Frontal cortex (tissue), 4 donors: ENCODE results near the gene MRPL36. TPM values are rescaled to one million over a fixed set of nuclear protein-coding genes. Genes with fewer than 3 reads are reported as not detected.
"Not testable (repeated sequence)": the region's sequence is repeated elsewhere in the genome, so short reads cannot be mapped to it uniquely, and the experiment has no call there.

ENCODE experiments used
- DNase-seq, 2 donors: peaks; one replicate each; pipeline ENCODE4 v3.0.0; 2012; ENCODE audit warnings: low spot score in 2 of 2
- FAIRE-seq: peaks from 2 replicates; lab custom pipeline; 2012; peaks lifted over from hg19 to GRCh38; lab: Jason Lieb, UNC
- total RNA-seq: library from RNA; depleted of rRNA; stranded (reverse); fragments of >200 nt; gene quantifications from one replicate; pipeline ENCODE4 v1.2.3, GENCODE V29; 2014
- donor health status: control.
- donor health status: control.
- donor health status: control.

MRPL36 gene
- total RNA-seq = 20.0 TPM

GRCh38 chr5:1799602-1800471, at the start of gene MRPL36:
TSS of gene MRPL36 (minus strand) at chr5:1799837. CDS start at chr5:1798935, 902 bp downstream.
- DNase-seq (peak; percentile 96 to 97), FAIRE-seq (no peak)

- FAIRE-seq = no peak
- DNase-seq = no peak
Observed at GRCh38 chr5:1847611-1848010, 48.0 kb upstream of the MRPL36 start.

- DNase-seq (no peak), FAIRE-seq (no peak)
Observed at GRCh38 chr5:1847056-1847455, 47.4 kb upstream of the MRPL36 start.

GRCh38 chr5:1846583-1846982, 46.9 kb upstream of the MRPL36 start:
- FAIRE-seq = no peak
- DNase-seq = no peak

- FAIRE-seq (no peak), DNase-seq (no peak)
Observed at GRCh38 chr5:1845696-1846095, 46.1 kb upstream of the MRPL36 start.

GRCh38 chr5:1844708-1845436, 45.2 kb upstream of the MRPL36 start:
- FAIRE-seq (no peak), DNase-seq (no peak)

- FAIRE-seq, DNase-seq: not testable (repeated sequence)
Observed at GRCh38 chr5:1843761-1844160, 44.1 kb upstream of the MRPL36 start.

GRCh38 chr5:1842004-1842819, 42.6 kb upstream of the MRPL36 start:
- no peak for DNase-seq
- no peak for FAIRE-seq

- DNase-seq = no peak
- no peak for FAIRE-seq
Observed at GRCh38 chr5:1840741-1841521, 41.3 kb upstream of the MRPL36 start.

- FAIRE-seq (no peak), DNase-seq (no peak)
Observed at GRCh38 chr5:1840071-1840547, 40.5 kb upstream of the MRPL36 start.

- DNase-seq (no peak), FAIRE-seq (no peak)
Observed at GRCh38 chr5:1838013-1838412, 38.4 kb upstream of the MRPL36 start.

GRCh38 chr5:1836891-1837880, 37.5 kb upstream of the MRPL36 start:
- DNase-seq (no peak), FAIRE-seq (no peak)

- DNase-seq = no peak
- no peak for FAIRE-seq
Observed at GRCh38 chr5:1836176-1836890, 36.7 kb upstream of the MRPL36 start.

- no peak for DNase-seq
- no peak for FAIRE-seq
Observed at GRCh38 chr5:1835431-1835830, 35.8 kb upstream of the MRPL36 start.

GRCh38 chr5:1834721-1835429, 35.2 kb upstream of the MRPL36 start:
- DNase-seq (no peak), FAIRE-seq (no peak)

- DNase-seq = no peak
- FAIRE-seq = no peak
Observed at GRCh38 chr5:1834022-1834551, 34.5 kb upstream of the MRPL36 start.
